ENCODE results near the gene OR10A5.
"Not testable (repeated sequence)": the region's sequence is repeated elsewhere in the genome, so short reads cannot be mapped to it uniquely, and the experiment has no call there.

OR10A5 gene, protein sequence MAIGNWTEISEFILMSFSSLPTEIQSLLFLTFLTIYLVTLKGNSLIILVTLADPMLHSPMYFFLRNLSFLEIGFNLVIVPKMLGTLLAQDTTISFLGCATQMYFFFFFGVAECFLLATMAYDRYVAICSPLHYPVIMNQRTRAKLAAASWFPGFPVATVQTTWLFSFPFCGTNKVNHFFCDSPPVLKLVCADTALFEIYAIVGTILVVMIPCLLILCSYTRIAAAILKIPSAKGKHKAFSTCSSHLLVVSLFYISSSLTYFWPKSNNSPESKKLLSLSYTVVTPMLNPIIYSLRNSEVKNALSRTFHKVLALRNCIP

DNA sequence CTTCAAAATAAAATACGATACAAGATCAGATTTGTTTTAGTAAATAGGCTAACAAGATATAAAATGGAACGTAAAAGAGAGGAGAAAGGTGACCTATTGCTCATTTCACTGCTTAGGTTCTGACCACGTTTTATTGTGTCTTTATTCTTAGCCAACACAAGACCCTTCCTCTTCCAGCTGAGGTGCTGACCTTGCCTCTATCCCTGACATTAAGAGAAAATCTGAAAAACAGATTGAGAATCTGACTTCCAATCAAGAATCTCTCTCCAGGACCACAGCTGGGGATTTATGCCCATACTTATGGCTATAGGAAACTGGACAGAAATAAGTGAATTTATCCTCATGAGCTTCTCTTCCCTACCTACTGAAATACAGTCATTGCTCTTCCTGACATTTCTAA is at the start of gene OR10A5:
Gene OR10A5 (plus strand): TSS at position 301 of the 400 bp plus-strand sequence. CDS start 0 bp downstream, at position 301.
- no peak for DNase-seq

GRCh38 chr11:6799402-6799801 is 46.1 kb upstream of the OR10A5 start, which contains the start of gene OR6A2:
Gene OR6A2 (minus strand): TSS chr11:6799689. CDS start chr11:6795708, 3,981 bp downstream.
- no peak for DNase-seq

DNA sequence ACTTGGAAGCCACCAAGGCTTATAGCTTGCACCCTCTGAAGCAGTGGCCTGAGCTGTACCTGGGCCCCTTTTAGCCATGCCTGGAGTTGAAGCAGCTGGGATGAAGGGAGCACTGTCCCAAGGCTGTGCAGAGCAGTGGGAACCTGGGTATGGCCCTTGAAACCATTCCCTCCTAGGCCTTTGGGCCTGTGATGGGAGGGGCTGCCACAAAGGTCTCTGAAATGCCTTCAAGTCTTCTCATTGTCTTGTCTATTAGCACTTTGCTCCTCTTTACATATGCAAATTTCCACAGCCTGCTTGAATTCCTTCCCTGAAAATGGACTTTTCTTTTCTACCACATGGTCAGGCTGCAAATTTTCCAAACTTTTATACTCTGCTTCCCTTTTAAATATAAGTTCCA is 44.4 kb upstream of the OR10A5 start:
- DNase-seq: not testable (repeated sequence)

DNA sequence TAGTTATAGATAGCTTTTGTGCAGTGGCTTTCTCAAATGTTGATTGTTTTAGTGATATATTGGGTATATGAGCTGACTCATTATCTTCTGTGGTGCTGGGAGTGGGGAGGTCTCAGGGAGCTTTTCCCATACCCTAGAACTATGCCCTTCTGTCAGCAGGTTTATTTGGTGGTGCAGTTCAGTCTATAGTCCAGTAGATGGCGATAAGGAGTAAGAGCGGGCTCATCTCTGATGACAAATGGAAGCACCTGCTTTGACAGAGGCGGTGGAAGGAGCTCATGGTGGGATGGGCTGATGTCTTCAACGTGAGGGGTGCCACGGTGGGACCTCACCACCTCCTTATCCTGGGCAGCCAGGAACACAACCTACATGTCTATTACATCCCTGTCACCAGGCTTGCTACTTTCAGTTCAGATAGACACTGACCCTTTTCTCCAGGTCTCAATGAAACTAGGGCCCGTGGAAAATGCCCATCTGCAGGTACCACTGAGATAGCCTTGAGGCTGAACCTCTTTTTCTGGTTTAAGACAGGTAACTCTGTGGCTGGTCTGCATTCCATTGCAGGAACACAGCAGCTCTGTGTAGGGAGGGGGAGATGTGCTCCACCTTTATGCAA is 33.0 kb upstream of the OR10A5 start:
- DNase-seq: peak; percentile 72

GRCh38 chr11:6813656-6814055 is 31.8 kb upstream of the OR10A5 start:
- DNase-seq: no peak

GRCh38 chr11:6817694-6818093 is 27.8 kb upstream of the OR10A5 start:
- DNase-seq: peak; percentile 28

GRCh38 chr11:6818967-6819366 is 26.5 kb upstream of the OR10A5 start:
- DNase-seq: no peak

GRCh38 chr11:6824136-6824823 is 21.2 kb upstream of the OR10A5 start:
- no peak for DNase-seq

GRCh38 chr11:6825231-6825744 is 20.2 kb upstream of the OR10A5 start:
- peak; percentile 10 for DNase-seq

DNA sequence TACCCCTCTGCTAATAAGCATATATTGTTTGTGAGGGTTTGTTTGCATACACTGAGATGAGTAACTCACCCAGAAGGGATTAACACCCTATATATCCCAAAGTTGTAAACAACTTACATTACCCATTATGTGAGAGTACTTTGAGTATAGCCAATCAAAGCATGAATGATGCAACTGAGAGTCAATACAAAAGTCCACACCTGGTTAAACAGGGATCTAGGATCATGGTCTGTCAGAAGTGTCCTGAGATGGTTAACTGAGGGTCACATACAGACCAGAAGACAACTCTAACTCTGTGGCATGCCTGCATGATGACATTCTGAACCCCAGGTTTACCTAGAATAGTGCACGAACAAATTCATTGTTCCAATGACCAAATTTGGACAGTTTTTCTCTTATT is 17.4 kb upstream of the OR10A5 start:
- DNase-seq: no peak

DNA sequence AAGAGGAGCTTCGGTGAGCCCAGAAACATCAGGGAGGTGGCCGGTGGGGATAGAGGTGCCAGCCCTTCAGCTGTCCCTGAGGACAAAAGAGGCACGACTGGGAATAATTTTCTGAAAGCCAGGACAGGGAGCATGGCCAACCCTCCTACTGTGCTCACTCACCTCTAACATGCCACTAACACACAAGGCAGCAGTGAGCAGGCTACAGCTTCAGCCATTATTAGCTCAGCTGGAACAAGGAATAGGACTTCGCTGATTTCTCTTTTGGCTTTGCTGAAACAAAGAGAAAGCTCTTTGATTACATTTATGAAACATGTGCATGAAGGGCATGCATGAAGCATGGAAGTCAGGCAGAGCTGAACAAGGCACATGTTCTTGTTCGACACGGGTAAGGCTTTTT is 12.1 kb upstream of the OR10A5 start:
- DNase-seq: no peak

GRCh38 chr11:6834021-6834420 is 11.5 kb upstream of the OR10A5 start:
- DNase-seq: no peak

DNA sequence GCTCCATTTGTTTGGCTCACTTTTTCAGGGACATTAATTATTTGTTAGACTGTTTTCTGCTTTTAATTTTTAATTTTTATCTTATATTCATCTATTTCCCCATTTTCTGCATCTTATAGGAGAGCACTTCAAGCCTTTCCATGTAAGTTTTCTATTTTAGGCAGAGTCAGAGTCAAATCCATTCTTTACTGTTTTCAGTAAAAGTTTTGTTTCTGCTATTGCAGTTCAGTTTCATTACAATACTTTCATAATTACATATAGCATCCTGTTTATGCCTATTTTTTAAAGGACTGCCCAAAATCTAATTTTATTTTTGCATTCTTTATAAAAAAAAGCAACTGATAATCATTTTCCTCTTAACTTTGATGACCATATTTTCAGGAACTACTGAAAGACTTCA is 3.8 kb upstream of the OR10A5 start:
- DNase-seq: no peak

GRCh38 chr11:6843670-6844069 is 1.8 kb upstream of the OR10A5 start:
- no peak for DNase-seq

DNA sequence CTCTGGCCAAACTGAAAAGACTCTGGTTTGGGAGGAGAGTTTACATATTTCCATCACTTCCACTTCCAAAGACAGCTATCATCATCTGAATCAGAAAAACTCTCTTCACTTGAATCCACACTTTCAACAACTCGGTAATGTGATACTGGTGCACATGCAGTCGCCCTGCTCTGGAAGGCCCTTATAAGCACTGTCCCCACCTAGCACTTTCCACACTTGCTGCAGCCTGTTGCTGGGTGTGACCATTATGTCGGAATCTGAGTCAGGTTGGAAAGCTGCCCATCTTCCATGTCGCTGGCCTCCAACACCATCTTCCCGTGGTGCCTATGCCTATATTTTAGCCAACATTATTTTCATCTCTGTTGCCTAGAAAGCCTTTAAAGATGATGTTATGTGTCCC is 1.1 kb upstream of the OR10A5 start:
- DNase-seq: no peak

DNA sequence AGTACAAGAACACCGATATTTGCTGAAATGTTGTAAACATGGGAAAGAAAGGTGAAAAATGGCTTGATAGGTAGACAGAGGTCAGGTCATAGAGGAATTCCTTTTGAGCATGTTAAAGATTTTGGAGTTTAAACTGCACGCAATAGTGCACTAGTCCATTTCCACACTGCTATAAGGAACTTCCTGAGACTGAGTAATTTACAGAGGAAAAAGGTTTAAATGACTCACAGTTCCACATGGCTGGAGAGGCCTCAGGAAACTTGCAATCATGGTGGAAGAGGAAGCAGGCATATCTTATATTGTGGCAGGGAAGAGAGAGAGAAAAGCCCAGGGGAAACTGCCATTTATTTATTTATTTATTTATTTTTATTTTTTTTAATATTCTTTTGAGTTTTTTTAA is 5.0 kb downstream of the OR10A5 start:
- DNase-seq: no peak

DNA sequence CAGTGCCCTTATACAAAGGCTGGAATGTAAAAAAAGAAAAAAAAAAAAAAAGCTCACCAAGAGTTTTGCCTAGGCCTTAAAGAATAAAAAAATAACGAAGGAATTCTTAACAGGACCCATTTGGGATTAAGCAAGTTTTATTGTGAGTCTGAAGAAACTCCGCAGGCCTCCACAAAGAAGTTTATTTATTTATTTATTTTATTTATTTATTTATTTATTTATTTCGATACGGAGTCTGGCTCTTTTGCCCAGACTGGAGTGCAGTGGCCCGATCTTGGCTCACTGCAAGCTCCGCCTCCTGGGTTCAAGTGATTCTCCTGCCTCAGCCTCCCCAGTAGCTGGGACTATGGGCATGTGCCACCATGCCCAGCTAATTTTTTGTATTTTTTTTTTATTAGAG is 9.3 kb downstream of the OR10A5 start:
- DNase-seq: not testable (repeated sequence)

GRCh38 chr11:6855971-6856541 is 10.6 kb downstream of the OR10A5 start:
- no peak for DNase-seq

- DNase-seq: peak; percentile 2
Observed at GRCh38 chr11:6856871-6857270, 11.4 kb downstream of the OR10A5 start.

GRCh38 chr11:6862961-6863360 is 17.5 kb downstream of the OR10A5 start, which contains the start of gene OR10A2:
Gene OR10A2 (plus strand): TSS chr11:6863057. CDS start chr11:6869755, 6,698 bp downstream.
- DNase-seq: no peak

- no peak for DNase-seq
Observed at GRCh38 chr11:6864438-6864837, 19.0 kb downstream of the OR10A5 start.

DNA sequence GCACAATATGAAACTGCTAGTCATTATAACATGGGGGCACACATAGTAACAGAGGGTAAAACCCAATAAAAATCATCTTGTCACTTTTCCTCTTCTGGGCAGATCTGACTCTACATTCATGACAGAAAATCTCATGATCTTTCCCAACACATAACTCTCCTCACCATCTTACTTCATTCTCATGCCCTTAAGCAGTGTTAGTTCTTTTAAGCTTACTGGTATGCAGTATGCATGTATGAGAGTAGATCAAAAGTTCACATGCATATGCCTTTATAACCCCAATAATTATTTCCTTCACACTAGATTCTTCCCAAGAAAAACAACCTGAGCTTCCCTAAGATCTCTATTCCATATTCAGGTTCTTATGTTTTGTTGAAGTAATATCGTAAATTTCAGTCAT is 25.8 kb downstream of the OR10A5 start:
- no peak for DNase-seq

- DNase-seq: no peak
Observed at GRCh38 chr11:6875761-6876160, 30.3 kb downstream of the OR10A5 start.

Data from NCI-H82 (cell line).